Rectal smooth muscle tissue (tissue), 1 donor: Measurements from ENCODE around the gene LAMA2.

Experiments
- H3K27ac ChIP-seq: one replicate; pipeline ENCODE4 v1.7.0; 2013; ENCODE audit warnings: low read depth, low read length, inconsistent platforms
- H3K27me3 ChIP-seq: one replicate; pipeline ENCODE4 v1.7.0; 2013; ENCODE audit warnings: low read length; ENCODE audit not compliant: control insufficient read depth, insufficient read depth
- H3K36me3 ChIP-seq: one replicate; pipeline ENCODE4 v1.7.0; 2013; ENCODE audit warnings: low read length; ENCODE audit not compliant: control insufficient read depth, insufficient read depth
- H3K4me1 ChIP-seq: one replicate; pipeline ENCODE4 v1.7.0; 2013; ENCODE audit warnings: low read length; ENCODE audit not compliant: control insufficient read depth, insufficient read depth
- H3K4me3 ChIP-seq: one replicate; pipeline ENCODE4 v1.7.0; 2013; ENCODE audit warnings: low read length
- H3K9ac ChIP-seq: one replicate; pipeline ENCODE4 v1.7.0; 2013; ENCODE audit warnings: low read length

Gene LAMA2

DNA sequence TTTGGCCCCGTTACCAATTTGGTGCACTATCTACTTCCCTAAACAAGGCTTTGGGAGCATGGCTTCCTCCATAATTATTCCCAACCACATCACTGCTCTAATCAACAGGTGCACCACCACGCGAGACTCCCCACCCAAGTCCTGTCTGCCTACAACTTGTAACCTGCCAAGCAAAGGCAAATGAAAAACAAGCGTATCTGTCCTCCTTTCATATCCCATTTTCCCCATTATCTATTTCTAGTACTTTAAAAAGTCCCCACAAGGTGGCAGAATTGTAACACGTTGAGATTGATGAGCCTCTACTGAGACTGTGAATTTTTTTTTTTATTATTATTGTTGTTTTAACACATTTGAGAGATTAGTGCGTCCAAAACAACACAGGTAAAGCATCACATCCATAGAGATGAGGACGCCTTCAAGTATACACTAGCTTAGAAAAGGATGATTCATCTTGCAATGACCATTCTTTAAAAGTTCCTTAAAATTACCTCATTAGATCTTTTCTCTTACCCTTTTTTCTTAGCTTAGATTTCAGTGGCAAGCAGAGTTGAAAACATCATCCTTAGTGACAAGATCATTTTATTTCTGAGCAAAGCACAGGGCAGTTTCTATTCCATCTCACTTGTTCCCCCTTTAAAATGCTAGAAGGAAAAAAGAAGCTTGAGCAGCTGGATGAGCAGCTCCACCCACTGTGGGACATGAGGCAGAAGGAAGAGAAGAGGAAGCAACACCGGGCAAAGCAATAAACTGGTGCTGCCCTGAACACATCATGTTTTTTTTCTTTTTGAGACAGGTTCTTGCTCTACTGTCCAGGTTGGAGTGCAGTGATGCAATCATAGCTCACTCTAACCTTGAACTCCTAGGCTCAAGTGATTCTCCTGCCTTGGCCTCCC, 616.3 kb downstream of the LAMA2 start:
- no peak overlapping the region for H3K4me3 ChIP-seq
- H3K27ac ChIP-seq = no peak overlapping the region
- H3K27me3 ChIP-seq = no peaks in the 10 kb centered on the region
- H3K4me1 ChIP-seq = no peaks in the 10 kb centered on the region
- no peak overlapping the region for H3K9ac ChIP-seq
- no peaks in the 10 kb centered on the region for H3K36me3 ChIP-seq

- Histone ChIP-seq H3K4me3 (no peak overlapping the region), H3K4me1 (no peaks in the 10 kb centered on the region), H3K27me3 (no peaks in the 10 kb centered on the region), H3K27ac (no peak overlapping the region), H3K9ac (no peak overlapping the region), H3K36me3 (no peaks in the 10 kb centered on the region)
These were observed 616.9 kb downstream of the LAMA2 start for GRCh38 chr6:129499843-129500219.

- Histone ChIP-seq H3K27ac (no peak overlapping the region), H3K4me3 (no peak overlapping the region)
These were observed 618.2 kb downstream of the LAMA2 start for GRCh38 chr6:129500958-129501739.

GRCh38 chr6:129501740-129502660, 619.1 kb downstream of the LAMA2 start:
- Histone ChIP-seq H3K4me3 (no peak overlapping the region), H3K36me3 (no peaks in the 10 kb centered on the region), H3K4me1 (no peaks in the 10 kb centered on the region), H3K27ac (no peak overlapping the region), H3K27me3 (no peaks in the 10 kb centered on the region), H3K9ac (no peak overlapping the region)

More at GRCh38 chr6:129500958-129501739, 618.2 kb downstream of the LAMA2 start:
- Histone ChIP-seq H3K27me3 (no peaks in the 10 kb centered on the region), H3K9ac (no peak overlapping the region), H3K36me3 (no peaks in the 10 kb centered on the region), H3K4me1 (no peaks in the 10 kb centered on the region)

DNA sequence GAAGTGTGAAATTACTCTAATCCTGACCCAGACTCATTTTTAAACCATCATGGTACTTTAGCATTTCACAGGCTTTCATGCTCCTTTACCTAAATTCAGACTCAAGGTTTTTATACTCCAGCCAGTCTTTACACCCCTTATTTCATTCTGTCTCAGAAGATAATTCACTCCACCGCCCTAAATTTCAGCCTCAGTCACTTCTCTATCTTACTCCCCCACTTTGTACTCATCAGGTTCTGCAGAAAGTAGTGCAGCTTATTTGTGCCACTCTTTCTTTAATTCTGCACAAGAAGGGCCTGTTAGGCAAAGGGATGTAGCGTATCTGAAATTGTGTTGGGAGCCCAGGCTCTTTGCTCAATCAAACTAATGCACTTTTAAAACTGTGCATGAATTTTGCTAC, 621.5 kb downstream of the LAMA2 start:
- Histone ChIP-seq H3K27ac (no peak overlapping the region), H3K9ac (no peak overlapping the region), H3K4me1 (no peaks in the 10 kb centered on the region), H3K4me3 (no peak overlapping the region), H3K36me3 (no peaks in the 10 kb centered on the region), H3K27me3 (no peaks in the 10 kb centered on the region)

DNA sequence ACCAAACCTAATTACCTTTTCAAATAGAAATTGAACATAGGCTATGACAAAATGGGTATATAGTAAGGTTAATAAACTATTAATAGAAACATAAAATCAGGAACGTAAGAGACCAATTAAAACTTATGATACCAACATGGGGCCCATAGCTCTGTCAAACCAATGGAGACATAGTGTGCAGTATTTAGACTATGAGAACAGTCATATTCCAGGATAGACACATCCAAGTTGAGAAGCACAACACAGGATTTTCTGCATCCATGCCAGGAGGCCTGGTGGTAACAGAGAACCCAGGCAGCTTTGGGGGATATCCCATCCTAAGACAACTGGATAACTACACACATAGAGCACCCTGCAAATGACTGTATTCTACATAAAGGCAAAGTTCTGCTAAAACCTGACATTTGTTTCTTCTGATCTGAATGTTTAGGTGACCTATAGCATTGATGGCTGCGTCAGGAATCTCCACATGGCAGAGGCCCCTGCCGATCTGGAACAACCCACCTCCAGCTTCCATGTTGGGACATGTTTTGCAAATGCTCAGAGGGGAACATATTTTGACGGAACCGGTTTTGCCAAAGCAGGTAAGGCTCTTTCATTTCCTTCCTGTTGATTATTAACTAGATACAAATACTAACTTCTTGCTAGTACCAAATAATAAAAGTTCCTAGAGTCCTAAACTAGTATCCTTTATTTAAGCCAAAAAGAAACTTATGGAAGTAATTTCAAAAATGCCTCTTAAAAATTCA, 624.3 kb downstream of the LAMA2 start:
- no peaks in the 10 kb centered on the region for H3K27me3 ChIP-seq
- H3K4me1 ChIP-seq = no peaks in the 10 kb centered on the region
- no peaks in the 10 kb centered on the region for H3K36me3 ChIP-seq
- no peak overlapping the region for H3K27ac ChIP-seq
- no peak overlapping the region for H3K9ac ChIP-seq
- H3K4me3 ChIP-seq = no peak overlapping the region

GRCh38 chr6:129507846-129508245, 624.9 kb downstream of the LAMA2 start:
- Histone ChIP-seq H3K27ac (no peak overlapping the region), H3K27me3 (no peaks in the 10 kb centered on the region), H3K4me1 (no peaks in the 10 kb centered on the region), H3K9ac (no peak overlapping the region), H3K4me3 (no peak overlapping the region), H3K36me3 (no peaks in the 10 kb centered on the region)

- H3K4me3 ChIP-seq = no peak overlapping the region
- H3K27me3 ChIP-seq = no peaks in the 10 kb centered on the region
- no peaks in the 10 kb centered on the region for H3K4me1 ChIP-seq
- H3K36me3 ChIP-seq = no peaks in the 10 kb centered on the region
- H3K9ac ChIP-seq = no peak overlapping the region
- H3K27ac ChIP-seq = no peak overlapping the region
These were observed 625.7 kb downstream of the LAMA2 start for GRCh38 chr6:129508477-129509145.

- no peak overlapping the region for H3K4me3 ChIP-seq
- no peaks in the 10 kb centered on the region for H3K4me1 ChIP-seq
- H3K27ac ChIP-seq = no peak overlapping the region
- H3K9ac ChIP-seq = no peak overlapping the region
- no peaks in the 10 kb centered on the region for H3K36me3 ChIP-seq
- H3K27me3 ChIP-seq = no peaks in the 10 kb centered on the region
These were observed 628.0 kb downstream of the LAMA2 start for GRCh38 chr6:129510950-129511349.

GRCh38 chr6:129513471-129513870, 630.5 kb downstream of the LAMA2 start:
- no peaks in the 10 kb centered on the region for H3K4me1 ChIP-seq
- peaks cover 2% of the 10 kb centered on the region for H3K36me3 ChIP-seq
- H3K27ac ChIP-seq = no peak overlapping the region
- H3K9ac ChIP-seq = no peak overlapping the region
- no peak overlapping the region for H3K4me3 ChIP-seq
- no peaks in the 10 kb centered on the region for H3K27me3 ChIP-seq

DNA sequence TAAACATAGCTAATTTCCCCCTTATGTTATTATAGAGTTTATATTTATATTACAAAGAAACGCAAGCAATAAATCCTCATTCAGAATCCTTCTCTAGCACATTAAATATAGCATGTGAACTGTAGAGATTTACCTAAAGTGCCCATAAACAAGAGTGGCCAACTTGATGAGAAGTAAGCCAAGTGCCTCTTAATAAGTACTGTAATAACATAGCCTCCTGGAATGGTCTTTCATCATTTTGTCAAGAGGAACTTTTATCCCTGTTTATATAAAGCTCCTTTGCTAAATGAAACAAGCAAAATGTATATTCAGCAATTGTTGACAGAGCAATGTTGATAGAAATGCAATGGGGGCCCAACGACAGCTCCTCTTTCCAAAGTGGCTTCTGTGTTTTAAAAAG, 632.1 kb downstream of the LAMA2 start:
- Histone ChIP-seq H3K9ac (no peak overlapping the region), H3K27ac (no peak overlapping the region), H3K4me3 (no peak overlapping the region), H3K36me3 (peaks cover 2% of the 10 kb centered on the region), H3K4me1 (no peaks in the 10 kb centered on the region), H3K27me3 (no peaks in the 10 kb centered on the region)
